ENCODE measurements around the gene CDH16.
"Not testable (repeated sequence)": the region's sequence is repeated elsewhere in the genome, so short reads cannot be mapped to it uniquely, and the experiment has no call there.

The CDH16 gene, protein sequence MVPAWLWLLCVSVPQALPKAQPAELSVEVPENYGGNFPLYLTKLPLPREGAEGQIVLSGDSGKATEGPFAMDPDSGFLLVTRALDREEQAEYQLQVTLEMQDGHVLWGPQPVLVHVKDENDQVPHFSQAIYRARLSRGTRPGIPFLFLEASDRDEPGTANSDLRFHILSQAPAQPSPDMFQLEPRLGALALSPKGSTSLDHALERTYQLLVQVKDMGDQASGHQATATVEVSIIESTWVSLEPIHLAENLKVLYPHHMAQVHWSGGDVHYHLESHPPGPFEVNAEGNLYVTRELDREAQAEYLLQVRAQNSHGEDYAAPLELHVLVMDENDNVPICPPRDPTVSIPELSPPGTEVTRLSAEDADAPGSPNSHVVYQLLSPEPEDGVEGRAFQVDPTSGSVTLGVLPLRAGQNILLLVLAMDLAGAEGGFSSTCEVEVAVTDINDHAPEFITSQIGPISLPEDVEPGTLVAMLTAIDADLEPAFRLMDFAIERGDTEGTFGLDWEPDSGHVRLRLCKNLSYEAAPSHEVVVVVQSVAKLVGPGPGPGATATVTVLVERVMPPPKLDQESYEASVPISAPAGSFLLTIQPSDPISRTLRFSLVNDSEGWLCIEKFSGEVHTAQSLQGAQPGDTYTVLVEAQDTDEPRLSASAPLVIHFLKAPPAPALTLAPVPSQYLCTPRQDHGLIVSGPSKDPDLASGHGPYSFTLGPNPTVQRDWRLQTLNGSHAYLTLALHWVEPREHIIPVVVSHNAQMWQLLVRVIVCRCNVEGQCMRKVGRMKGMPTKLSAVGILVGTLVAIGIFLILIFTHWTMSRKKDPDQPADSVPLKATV

DNA sequence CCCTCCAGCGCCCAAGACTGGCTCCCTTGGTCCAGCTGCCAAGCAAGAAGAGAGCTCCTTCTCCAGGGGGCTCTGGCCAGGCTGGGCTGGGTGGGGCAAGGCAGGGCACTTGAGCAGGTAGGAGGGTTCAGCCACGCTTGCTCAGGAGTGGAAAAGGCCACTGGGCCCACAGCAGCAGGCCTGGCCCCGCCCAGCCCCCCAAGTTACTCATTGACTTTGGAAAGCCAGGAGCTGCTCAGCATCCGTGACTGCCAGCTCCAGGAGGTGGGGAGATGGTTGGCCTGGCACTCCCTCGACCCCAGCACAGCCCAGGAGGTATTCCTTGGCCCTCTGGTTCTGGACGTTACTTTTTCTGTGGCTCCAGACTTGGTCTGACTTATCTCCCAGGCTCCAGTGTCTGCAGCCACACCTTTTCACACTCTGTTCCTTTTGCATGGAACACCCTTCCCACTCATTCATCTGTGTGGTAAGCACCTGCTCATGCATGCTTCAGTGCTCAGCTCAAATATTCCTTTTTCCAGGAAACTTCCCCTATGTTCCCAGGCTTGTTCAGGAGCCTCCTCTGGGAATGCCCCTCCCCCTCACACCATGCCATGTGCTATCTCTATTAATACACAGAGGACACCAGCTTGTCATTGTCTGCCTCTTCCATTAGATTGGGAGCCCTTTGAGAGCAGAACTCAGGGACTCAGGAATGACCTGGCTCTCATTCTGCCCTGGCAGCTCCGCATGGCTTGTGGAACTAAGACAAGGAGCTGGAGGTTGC lies at the start of gene CDH16:
CDH16 (minus strand) TSS at position 83 of the 766 bp plus-strand sequence. CDS start 820 bp downstream, outside the sequence.
- no peak for DNase-seq

DNA sequence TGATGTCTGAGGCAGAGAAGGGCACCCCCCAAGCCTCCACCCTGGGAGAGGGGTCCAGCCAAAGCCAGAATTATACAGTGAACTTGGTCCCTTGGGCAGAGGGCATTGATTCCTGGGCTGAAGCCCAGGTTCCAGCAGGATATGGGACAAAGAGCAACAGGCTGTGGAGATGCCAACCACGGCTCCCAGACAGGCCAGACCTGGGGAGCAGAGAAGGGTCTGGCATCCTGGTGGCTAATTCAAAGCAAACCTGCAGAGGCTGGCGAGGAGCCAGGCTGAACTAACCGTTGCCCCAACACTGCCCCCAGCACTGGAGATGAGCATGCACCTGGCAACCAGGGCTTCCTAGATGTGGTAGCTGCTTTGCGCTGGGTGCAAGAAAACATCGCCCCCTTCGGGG lies 45.4 kb upstream of the CDH16 start:
- DNase-seq = no peak

DNA sequence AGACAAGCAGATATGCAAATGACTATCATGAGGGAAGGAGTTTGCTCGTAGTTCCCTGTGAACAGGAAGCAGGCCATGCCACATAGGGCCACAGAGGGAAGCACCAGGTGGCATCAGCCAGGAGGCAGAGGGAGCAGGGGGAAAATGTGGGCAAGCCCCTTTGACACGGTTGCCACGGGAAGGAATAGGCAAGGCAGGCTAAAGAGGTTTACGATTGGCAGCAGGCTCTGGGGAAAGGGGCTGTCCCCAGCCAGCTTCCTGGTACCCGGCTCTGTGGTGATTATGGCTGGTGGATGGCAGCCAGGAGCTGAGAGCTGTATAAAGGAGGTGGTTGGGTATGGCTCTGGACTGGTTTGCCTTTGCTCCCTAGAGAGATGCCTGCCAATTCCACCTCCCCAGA lies 43.2 kb upstream of the CDH16 start:
- DNase-seq = no peak

DNA sequence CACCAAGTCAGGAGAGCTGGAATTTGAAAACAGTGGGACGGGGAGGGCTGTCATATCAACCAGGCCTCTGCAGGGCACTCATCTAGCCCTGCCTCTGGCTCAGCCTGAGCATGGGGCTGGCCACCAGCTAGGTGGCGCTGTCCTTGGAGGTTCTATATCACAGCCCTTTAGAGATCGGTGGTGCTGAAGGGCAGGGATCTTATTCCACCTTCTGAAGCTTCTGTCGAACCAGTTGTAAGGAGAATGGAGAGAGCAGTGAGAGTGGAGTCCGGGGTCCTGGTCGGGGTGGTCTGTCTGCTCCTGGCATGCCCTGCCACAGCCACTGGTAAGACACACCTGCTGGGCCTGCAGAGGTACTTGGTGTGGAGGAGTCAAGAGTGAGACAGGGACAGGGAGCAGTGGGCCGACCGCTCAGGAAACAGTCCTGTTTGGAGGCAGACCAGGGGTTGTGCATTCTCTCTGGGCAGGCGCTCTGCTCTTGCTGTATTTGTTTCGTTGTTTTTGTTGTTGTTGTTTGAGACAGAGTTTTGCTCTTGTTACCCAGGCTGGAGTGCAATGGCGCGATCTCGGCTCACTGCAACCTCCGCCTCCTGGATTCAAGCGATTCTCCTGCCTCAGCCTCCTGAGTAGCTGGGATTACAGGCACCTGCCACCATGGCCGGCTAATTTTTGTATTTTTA lies 42.5 kb upstream of the CDH16 start, which contains the start of gene CES3:
CES3 (plus strand) TSS at position 202 of the 680 bp plus-strand sequence; CDS start at position 244, 42 bp downstream.
- DNase-seq = peak; percentile 1 to 24

DNA sequence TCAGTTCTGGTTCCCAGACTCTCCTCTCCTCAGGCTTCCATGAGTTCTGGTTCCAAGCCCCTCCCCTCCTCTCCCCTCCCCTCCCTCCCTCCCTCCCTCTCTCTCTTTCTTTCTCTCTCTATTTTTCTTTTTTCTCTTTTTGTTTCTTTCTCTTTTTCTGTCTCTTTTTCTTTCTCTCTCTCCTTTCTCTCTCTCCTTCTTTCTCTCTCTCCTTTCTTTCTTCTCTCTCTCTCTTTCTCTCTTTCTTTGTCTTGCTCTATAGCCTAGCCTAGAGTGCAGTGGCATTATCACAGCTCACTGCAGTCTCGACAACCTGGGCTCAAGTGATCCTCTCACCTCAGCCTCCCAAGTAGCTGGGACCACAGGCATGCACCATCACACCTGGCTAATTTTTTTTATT lies 41.6 kb upstream of the CDH16 start:
- DNase-seq = no peak

DNA sequence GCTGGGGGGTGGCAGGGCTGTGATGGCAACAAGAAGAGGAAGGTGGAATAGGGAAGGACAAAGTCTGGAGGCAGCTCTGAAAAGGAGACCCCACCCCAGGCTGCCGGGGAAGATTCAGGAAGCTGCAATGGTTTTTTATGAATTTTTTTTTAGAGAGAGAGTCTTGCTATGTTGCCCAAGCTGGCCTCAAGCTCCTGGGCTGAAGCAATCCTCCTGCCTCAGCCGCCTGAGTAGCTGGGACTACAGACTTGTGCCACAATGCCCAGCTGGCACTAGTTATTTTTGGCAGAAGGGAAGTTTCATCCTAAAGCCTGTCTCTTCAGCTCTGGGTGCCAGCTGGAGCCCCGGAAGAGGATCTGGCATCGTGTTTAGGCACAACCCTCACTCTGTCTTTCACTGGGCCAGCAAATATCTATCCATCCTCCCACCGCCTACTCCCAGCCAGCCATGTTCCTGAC lies 41.0 kb upstream of the CDH16 start:
- no peak for DNase-seq

DNA sequence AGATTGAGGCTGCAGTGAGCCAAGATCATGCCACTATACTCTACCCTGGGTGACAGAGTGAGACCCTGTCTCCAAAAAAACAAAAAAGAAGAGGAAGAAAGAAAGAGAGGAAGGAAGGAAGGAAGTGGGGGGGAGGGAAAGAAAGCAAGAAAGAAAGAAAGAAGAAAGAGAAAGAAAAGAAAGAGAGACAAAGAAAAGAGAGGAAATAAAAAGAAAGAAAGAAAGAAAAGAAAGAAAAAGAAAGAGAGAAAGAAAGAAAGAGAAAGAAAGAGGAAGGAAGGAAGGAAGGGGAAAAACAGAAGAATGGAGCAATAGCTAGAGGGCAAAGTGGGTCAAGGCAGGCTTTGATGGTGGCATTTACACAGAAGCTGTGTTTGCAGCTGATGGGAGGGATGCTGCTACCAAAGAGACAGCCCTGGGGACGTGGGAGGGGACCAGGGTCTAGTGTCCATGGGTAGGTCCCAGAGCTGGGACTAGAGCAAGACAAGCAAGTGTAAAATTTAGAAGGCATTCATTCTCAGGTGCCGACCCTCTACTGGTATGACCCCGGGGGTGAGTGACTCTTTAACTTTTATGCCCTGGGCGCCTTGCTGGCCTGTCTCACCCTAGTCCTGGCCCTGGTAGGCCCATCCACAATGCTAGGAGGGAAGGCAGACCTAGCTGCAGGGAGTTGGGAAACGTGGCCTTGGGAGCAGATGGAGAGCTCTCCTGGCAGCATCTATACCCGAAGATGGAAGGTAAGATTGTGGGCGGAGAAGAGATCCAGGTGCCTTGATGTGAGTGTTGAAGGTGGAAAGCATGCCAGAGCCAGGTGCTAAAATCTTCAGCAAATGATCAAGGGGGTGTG lies 40.4 kb upstream of the CDH16 start:
- DNase-seq = no peak

DNA sequence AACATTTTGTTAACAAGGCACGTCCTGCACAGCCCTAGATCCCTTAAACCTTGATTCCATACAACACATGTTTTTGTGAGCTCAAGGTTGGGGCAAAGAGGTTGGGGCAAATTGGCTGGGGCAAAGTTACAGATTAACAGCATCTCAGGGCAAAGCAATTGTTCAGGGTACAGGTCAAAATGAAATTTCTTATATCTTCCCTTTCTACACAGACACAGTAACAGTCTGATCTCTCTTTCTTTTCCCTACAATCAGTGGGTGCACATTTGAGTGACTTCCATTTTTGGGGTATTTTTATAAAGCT lies 37.4 kb upstream of the CDH16 start:
- DNase-seq = not testable (repeated sequence)

DNA sequence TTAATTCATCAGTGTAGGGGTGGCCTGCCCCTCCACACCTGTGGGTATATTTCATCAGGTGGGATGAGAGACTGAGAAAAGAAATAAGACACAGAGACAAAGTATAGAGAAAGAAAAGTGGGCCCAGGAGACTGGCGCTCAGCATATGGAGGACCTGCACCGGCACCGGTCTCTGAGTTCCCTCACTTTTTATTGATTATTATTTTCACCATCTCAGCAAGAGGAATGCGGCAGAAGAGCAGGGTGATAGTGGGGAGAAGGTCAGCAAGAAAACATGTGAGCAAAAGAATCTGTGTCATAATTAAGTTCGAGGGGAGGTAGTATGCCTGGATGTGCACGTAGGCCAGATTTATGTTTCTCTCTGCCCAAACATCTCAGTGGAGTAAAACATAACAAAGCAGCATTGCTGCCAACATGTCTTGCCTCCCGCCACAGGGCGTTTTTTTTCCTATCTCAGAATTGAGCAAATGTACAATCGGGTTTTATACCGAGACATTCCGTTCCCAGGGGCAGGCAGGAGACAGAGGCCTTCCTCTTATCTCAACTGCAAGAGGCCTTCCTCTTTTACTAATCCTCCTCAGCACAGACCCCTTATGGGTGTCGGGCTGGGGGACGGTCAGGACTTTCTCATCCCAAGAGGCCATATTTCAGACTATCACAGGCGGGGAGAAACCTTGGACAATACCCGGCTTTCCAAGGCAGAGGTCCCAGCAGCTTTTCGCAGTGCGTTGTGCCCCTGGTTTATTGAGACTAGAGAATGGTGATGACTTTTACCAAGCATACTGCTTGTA lies 36.9 kb upstream of the CDH16 start:
- DNase-seq = not testable (repeated sequence)

DNA sequence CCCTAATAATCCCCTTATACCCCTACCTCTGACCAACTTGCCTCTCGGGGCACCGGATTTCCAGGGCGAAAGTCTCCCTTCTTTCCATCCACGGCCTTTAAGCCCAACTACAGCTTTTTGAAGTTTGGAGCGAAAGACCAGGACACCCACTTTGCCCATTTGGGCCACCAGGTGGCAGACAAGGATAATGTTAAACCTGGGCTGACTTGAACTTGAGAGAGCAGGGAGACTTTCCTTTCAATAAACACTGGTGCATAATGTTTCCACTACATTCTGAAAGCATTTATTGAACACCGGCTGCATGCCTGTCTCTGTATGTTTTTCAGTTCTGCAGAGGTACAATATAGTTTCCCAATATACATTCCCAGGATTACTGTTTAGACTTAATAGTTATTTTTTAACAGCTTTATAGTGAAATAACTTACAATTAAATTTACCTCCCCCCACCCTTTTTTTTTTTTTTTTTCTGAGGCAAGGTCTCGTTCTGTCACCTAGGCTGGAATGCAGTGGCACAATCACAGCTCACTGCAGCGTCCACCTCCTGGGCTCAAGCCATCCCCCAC lies 35.5 kb upstream of the CDH16 start:
- peak; percentile 32 to 46 for DNase-seq

DNA sequence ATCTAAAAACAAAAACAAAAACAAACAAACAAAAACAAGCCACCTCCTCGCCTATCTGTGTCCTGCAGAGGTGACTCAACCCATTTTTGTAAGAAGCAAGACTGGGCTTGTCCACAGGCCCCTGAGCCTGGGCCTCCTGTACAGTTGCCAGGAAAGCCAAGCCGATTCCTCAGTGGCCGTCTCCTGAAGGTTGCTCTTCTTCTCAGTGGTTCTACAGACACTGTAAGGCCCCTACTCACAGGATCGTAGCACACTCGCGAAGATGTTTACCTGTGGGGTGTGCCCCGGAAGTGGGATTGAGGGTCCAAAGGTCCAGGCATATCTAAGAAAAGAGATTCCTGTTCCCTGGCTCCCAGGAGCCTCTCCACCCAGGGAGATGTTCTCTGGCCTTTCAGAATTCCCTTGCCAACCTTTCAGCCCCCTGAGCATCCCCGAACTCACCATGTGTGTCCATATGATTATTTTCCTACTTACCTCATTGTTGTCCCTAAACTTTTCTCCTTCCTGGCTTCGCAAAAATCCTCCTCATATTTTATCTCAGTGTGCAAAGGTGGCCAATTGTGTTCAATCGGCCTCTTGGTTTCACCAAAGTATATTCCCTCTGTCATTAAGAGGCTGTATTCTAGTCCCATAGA lies 34.9 kb upstream of the CDH16 start:
- DNase-seq = no peak

DNA sequence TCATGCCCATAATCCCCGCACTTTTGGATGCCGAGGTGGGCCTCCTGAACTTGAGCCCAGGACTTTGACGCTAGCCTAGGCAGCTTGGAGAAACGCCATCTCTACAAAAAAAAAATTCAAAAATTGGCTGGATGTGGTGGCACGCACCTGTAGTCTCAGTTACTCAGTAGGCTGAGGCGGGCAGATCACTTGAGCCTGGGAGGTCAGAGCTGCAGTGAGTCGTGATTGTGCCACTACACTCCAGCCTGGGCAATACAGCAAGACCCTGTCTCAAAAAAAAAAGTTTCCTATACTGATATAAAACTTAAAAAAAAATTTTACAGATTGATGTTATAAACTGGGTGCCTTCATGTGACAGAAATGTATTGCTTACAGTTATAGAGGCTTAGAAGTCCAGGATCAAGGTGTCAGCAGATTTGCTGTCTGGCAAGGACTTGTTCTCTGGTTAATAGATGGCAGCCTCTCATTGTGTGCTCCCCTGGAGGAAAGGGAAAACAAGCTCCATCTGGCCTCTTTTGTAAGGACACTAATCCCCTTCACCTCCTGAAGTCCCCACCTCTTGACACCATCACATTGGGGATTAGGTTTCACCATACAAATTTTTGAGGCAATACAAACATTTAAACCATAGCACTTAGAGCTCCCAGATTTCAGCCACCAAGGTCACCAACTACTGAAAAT lies 33.9 kb upstream of the CDH16 start:
- DNase-seq = no peak

DNA sequence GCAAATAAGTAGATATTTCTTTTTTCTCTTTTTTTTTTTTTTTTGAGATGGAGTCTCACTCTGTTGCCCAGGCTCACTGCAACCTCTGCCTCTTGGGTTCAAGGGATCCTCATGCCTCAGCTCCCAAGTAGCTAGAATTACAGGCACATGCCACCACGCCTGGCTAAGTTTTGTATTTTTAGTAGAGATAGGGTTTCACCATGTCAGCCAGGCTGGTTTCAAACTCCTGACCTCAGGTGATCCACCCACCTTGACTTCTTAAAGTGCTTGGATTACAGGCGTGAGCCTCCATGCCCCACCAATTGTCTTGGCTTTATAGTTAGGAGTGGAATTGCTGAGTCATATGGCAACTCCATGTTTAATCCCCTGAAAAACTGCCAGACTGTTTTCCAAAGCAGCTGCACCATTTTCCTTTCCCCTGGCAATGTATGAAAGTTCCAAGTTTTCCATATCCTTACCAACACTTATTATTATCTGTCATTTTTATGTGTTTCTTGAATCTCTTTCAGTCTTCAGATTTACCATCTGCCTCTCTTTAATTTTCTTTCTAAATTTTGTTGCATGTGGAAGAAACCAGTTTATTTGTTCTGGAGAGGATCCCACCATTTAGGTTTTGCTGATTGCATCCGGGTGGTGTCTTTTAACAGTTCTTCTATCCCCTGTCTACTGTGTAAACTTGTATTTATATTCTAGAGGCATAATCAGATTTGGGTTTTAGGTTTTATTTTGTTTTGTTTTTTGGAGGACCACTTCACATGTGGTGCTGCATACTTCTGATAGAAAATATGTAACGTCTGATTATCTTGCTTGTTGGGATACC lies 32.5 kb upstream of the CDH16 start:
- DNase-seq = no peak

DNA sequence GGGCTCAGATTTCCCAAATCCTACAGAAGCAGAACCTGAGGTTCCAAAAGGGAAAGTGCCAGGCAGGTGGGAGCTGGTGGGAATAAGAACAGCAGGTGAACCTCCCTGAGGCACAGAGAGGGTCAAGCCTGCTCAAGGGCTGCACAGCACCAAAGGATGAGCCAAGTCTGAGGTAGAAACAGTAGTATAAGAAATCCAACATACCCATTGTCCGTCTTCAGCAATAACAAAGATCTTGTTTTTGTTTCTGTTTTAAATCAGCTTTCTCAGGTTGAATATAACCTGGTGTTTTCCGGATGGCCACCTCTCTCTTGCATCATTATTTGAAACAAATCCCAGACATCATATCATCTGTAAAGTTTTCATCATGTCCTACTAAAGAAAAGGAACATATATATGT lies 31.8 kb upstream of the CDH16 start:
- DNase-seq = no peak

DNA sequence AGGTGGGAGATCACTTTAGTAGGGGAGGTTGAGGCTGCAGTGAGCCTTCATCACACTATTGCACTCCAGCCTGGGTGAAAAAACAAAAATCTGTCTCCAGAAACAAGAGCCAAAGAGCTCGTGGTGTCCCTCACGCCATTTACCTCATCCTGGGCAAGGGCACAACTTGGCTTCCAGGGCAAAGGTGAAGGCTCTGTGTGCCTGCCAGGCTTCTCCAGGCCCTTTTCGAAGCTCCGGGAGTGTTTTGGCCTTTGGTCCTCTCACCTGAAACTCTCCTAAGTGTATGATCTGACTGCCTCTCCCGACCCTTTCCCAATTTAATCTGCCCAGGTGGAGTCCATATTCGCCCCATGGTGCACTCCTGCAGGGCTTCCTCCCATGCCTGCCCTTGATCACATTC lies 30.8 kb upstream of the CDH16 start:
- DNase-seq = no peak

DNA sequence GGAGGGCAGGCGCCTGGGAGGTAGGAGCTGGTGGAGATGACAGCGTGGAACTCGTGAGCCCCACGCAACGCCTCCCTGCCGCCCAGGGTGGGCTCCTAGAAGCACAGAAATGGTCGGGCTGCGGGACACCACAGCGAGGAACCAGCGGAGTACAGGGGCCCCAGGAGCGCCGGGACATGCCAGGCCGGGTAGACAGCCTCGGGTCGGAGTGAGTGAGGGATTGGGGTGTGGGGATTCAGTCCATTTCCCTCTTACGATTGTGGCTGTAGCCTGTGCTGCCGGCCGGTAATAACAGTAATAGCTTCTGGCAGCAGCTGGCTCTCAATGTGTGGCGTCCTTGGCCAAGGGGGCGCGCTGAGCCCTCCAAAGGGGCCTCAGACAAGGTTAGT lies 30.1 kb upstream of the CDH16 start:
- no peak for DNase-seq

DNA sequence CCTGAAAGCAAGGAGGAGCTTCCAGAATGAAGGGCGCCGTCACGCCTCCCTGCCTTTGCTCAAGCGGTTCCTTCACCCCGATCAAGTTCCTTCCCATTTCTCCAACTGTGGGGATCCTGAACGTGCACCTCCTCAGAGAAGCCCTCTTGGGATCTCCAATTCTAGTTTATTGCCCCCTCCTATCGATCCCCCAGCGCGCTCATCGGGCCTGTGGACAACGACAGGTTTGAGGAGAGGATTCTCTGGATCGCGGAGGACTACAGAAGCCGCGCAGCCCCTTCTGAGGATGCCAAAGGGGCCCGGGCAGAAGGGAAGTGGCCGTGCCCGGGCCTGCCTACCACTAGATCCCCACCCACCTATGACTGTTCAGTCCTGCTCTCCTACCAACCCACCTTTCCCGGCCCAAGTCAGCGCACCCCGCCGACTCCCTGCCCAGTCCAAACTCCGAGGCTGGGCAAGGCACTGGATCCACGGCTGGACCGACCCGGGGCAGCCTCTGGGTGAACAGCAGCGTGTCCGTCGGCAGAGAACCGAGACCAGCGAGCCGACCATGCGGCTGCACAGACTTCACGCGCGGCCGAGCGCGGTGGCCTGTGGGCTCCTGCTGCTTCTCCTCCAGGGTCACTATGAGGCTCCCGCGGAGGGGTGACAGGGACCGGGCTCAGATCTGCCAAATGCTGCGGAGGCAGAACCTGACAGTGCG lies 29.6 kb upstream of the CDH16 start:
- DNase-seq = no peak
